Testis (tissue), 2 donors: ENCODE measurements around the gene ZNF618.

ENCODE experiments used
- POLR2A ChIP-seq: fragments of 450-650 bp; IDR thresholded peaks from one replicate; pipeline ENCODE4 v1.6.1; 2017; ENCODE audit warnings: antibody characterized with exemption, mild to moderate bottlenecking, moderate library complexity
- TF ChIP-seq, protein P1 (sequence below), 3 experiments: fragments of 450-650 bp in 2 of 3; fragments of 200-600 bp in 1 of 3; sonication (generic) in 1 of 3; IDR thresholded peaks; one replicate each; pipeline ENCODE4 v1.5.1; 2016 to 2019; ENCODE audit warnings: antibody characterized with exemption in 3 of 3, mild to moderate bottlenecking in 2 of 3, moderate library complexity in 1 of 3

GRCh38 chr9:114099669-114100270, 223.7 kb downstream of the ZNF618 start:
- TF ChIP-seq POLR2A = no peak
- TF ChIP-seq, protein P1, sequence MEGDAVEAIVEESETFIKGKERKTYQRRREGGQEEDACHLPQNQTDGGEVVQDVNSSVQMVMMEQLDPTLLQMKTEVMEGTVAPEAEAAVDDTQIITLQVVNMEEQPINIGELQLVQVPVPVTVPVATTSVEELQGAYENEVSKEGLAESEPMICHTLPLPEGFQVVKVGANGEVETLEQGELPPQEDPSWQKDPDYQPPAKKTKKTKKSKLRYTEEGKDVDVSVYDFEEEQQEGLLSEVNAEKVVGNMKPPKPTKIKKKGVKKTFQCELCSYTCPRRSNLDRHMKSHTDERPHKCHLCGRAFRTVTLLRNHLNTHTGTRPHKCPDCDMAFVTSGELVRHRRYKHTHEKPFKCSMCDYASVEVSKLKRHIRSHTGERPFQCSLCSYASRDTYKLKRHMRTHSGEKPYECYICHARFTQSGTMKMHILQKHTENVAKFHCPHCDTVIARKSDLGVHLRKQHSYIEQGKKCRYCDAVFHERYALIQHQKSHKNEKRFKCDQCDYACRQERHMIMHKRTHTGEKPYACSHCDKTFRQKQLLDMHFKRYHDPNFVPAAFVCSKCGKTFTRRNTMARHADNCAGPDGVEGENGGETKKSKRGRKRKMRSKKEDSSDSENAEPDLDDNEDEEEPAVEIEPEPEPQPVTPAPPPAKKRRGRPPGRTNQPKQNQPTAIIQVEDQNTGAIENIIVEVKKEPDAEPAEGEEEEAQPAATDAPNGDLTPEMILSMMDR (IDR thresholded peaks at IDR 0.05) = no peak
